Endothelial cell of umbilical vein (primary cell): ENCODE results near the gene KLK13. TPM values are rescaled to one million over a fixed set of nuclear protein-coding genes. Genes with fewer than 3 reads are reported as not detected.

Experiments used
- BruUV-seq: library from RNA; stranded (reverse); fragments of 400-500 nt; replicated peaks from 2 replicates; lab custom pipeline; 2021; lab: Mats Ljungman, UMichigan
- CTCF ChIA-PET: fragments of 300-600, 350-600 bp; sonication (Branson Sonifier 250); formaldehyde crosslinking; loops from one replicate; lab custom pipeline; 2021; ENCODE audit warnings: antibody characterized with exemption, inconsistent platforms; lab: Charles Lee
- POLR2A ChIA-PET: fragments of 300-600, 350-600 bp; sonication (Branson Sonifier 250); formaldehyde crosslinking; loops from one replicate; lab custom pipeline; 2021; ENCODE audit warnings: antibody characterized with exemption, inconsistent platforms; lab: Charles Lee
- DNase-seq: peaks from one replicate; pipeline ENCODE4 v3.0.0-alpha.2; 2011; ENCODE audit warnings: low read depth, low spot score
- FAIRE-seq: peaks from 2 replicates; lab custom pipeline; 2011; peaks lifted over from hg19 to GRCh38; lab: Jason Lieb, UNC
- H2AFZ ChIP-seq: 2 replicates; pipeline ENCODE4 v1.6.0; 2012; ENCODE audit warnings: low read depth, low read length, control low read depth, inconsistent platforms
- H3K27ac ChIP-seq: 2 replicates; pipeline ENCODE4 v1.5.1; 2011; ENCODE audit warnings: low read depth, mild to moderate bottlenecking, control low read depth, low read length, moderate library complexity; ENCODE audit not compliant: insufficient read depth
- H3K27me3 ChIP-seq, 2 experiments: 2 replicates each; pipeline versions ENCODE4 v1.6.0 to v1.6.1; 2011; ENCODE audit warnings: low read length in 2 of 2, mixed read lengths in 1 of 2; ENCODE audit not compliant: control insufficient read depth in 2 of 2, insufficient read depth in 2 of 2
- H3K36me3 ChIP-seq, 2 experiments: 2 replicates in 1 of 2; 3 replicates in 1 of 2; pipeline ENCODE4 v1.5.1; 2011; ENCODE audit warnings: low read length in 2 of 2, mild to moderate bottlenecking in 1 of 2, moderate library complexity in 1 of 2; ENCODE audit not compliant: control insufficient read depth in 2 of 2, insufficient read depth in 2 of 2; ENCODE audit errors: extremely low read depth in 1 of 2
- H3K4me1 ChIP-seq: 3 replicates; pipeline ENCODE4 v1.5.1; 2011; ENCODE audit warnings: mild to moderate bottlenecking, low read length; ENCODE audit not compliant: control insufficient read depth, insufficient read depth; ENCODE audit errors: extremely low read depth
- H3K4me2 ChIP-seq: 2 replicates; pipeline ENCODE4 v1.6.1; 2011; ENCODE audit warnings: low read length, control low read depth, mixed read lengths; ENCODE audit not compliant: insufficient read depth
- H3K4me3 ChIP-seq, 3 experiments: fragments of 200-600 bp in 1 of 3; sonication (generic), shearing (Covaris generic) in 1 of 3; replicated peaks in 1 of 3; 2 replicates each; pipeline ENCODE4 v1.5.1; 2011 to 2016; ENCODE audit warnings: control low read depth in 3 of 3, low read length in 3 of 3, mild to moderate bottlenecking in 2 of 3, inconsistent platforms in 1 of 3, low read depth in 1 of 3, moderate library complexity in 1 of 3; ENCODE audit not compliant: insufficient read depth in 1 of 3
- H3K79me2 ChIP-seq: 2 replicates; pipeline ENCODE4 v1.6.0; 2012; ENCODE audit warnings: low read length, inconsistent platforms; ENCODE audit not compliant: control insufficient read depth, insufficient read depth
- H3K9ac ChIP-seq: replicated peaks from 2 replicates; pipeline ENCODE3; 2011; ENCODE audit warnings: low read length, control low read depth; ENCODE audit not compliant: insufficient read depth; ENCODE audit errors: extremely low read depth
- H3K9me1 ChIP-seq: replicated peaks from 3 replicates; pipeline ENCODE4 v1.6.0; 2011; ENCODE audit warnings: mild to moderate bottlenecking, low read length; ENCODE audit not compliant: control insufficient read depth, insufficient read depth; ENCODE audit errors: extremely low read depth
- H3K9me3 ChIP-seq: replicated peaks from 2 replicates; pipeline ENCODE4 v1.5.1; 2012; ENCODE audit warnings: low read length, inconsistent platforms; ENCODE audit not compliant: control insufficient read depth, insufficient read depth
- H4K20me1 ChIP-seq: replicated peaks from 2 replicates; pipeline ENCODE3; 2011; ENCODE audit warnings: mild to moderate bottlenecking, low read length; ENCODE audit not compliant: control insufficient read depth, insufficient read depth; ENCODE audit errors: extremely low read depth
- CTCF ChIP-seq, 2 donors: IDR thresholded peaks; 1 replicate in 1 of 2; 2 replicates in 1 of 2; pipeline ENCODE4 v1.5.1; 2011; ENCODE audit warnings: low read length in 2 of 2, mild to moderate bottlenecking in 2 of 2, moderate library complexity in 2 of 2, control low read depth in 1 of 2, inconsistent platforms in 1 of 2, low read depth in 1 of 2; ENCODE audit not compliant: insufficient read depth in 1 of 2; ENCODE audit errors: extremely low read depth in 1 of 2
- EZH2 ChIP-seq: IDR thresholded peaks from 2 replicates; pipeline ENCODE4 v1.6.1; 2012; ENCODE audit warnings: borderline replicate concordance, low read depth, mild to moderate bottlenecking, moderate library complexity, low read length, inconsistent platforms; ENCODE audit not compliant: severe bottlenecking
- FOS ChIP-seq: IDR thresholded peaks from 2 replicates; pipeline ENCODE4 v1.6.1; 2011; ENCODE audit warnings: mild to moderate bottlenecking, low read length, moderate library complexity, borderline replicate concordance; ENCODE audit not compliant: insufficient read depth
- GATA2 ChIP-seq: IDR thresholded peaks from 2 replicates; pipeline ENCODE4 v1.7.0; 2011; ENCODE audit warnings: low read depth, mild to moderate bottlenecking, moderate library complexity, mixed read lengths, low read length; ENCODE audit not compliant: insufficient read length, insufficient read depth
- JUN ChIP-seq: IDR thresholded peaks from 2 replicates; pipeline ENCODE4 v1.6.1; 2011; ENCODE audit warnings: borderline replicate concordance, low read depth; ENCODE audit not compliant: insufficient read length, insufficient read depth
- MAX ChIP-seq: IDR thresholded peaks from 2 replicates; pipeline ENCODE4 v1.6.1; 2011; ENCODE audit not compliant: insufficient read depth, insufficient read length
- MYC ChIP-seq: IDR thresholded peaks from one replicate; pipeline ENCODE4 v1.6.1; 2011; ENCODE audit warnings: mild to moderate bottlenecking, low read depth, low read length
- POLR2A ChIP-seq: IDR thresholded peaks from 2 replicates; pipeline ENCODE4 v1.6.1; 2012; ENCODE audit warnings: low read depth, mild to moderate bottlenecking, control low read depth, low read length
- POLR2AphosphoS5 ChIP-seq: IDR thresholded peaks from 2 replicates; pipeline ENCODE4 v1.6.1; 2012; ENCODE audit warnings: low read depth, mild to moderate bottlenecking, control low read depth, low read length, moderate library complexity; ENCODE audit not compliant: insufficient read depth
- dilution Hi-C: fragments of 300-500 bp; cut with MboI; formaldehyde crosslinking; loops from one replicate; pipeline ENCODE4 v1.15.0; 2019; ENCODE audit warnings: low sequenced_read_pairs; ENCODE audit not compliant: extremely low pct_ligation_motif_present
- intact Hi-C: fragments of 100-400 bp; cut with micrococcal nuclease; formaldehyde crosslinking; loops from one replicate; pipeline ENCODE4 v1.10.0; 2022
- polyA plus RNA-seq, 4 experiments: library from polyadenylated mRNA; depleted of rRNA in 3 of 4; stranded (reverse) in 3 of 4; unstranded in 1 of 4; fragments of >200 nt; gene quantifications; 2 replicates each; pipeline versions ENCODE4 v1.2.1 to v1.2.3, GENCODE V29; 2011 to 2012; ENCODE audit warnings: missing spikeins in 1 of 4
- total RNA-seq: library from RNA; stranded (reverse); gene quantifications from 2 replicates; pipeline ENCODE4 v1.2.3, GENCODE V29; 2021

The KLK13 gene
- total and polyA plus RNA-seq, 2 donors (not counting 3 experiments of a cell fraction or from before 2014, with no cell fraction given), result not detected

GRCh38 chr19:51089786-51090185 is 24.9 kb upstream of the KLK13 start:
- DNase-seq, result no peak
- TF ChIP-seq EZH2, result no peak
- TF ChIP-seq JUN, result no peak
- TF ChIP-seq POLR2AphosphoS5, result no peak
- no peak for TF ChIP-seq MAX
- Histone ChIP-seq H3K4me2 (no peak overlapping the region), H3K36me3 (no peaks in the 10 kb centered on the region), H2AFZ (no peak overlapping the region), H3K4me1 (peaks cover 8% of the 10 kb centered on the region), H3K27ac (no peak overlapping the region), H3K27me3 (no peaks in the 10 kb centered on the region), H3K9ac (no peak overlapping the region), H3K4me3 (no peak overlapping the region), H3K9me1 (no peaks in the 10 kb centered on the region), H3K79me2 (no peaks in the 10 kb centered on the region), H3K9me3 (no peaks in the 10 kb centered on the region), H4K20me1 (no peaks in the 10 kb centered on the region)
- FAIRE-seq, result no peak
- dilution Hi-C loops, result no loop called here
- ChIA-PET POLR2A (no interaction called here), CTCF (no interaction called here)
- no TSS peak for BruUV-seq
- intact Hi-C loops, result no loop called here

GRCh38 chr19:51086153-51086850 is 21.4 kb upstream of the KLK13 start:
- no peaks in the 10 kb centered on the region for H3K4me1 ChIP-seq
- DNase-seq (no peak), FAIRE-seq (no peak)
- no peaks in the 10 kb centered on the region for H3K9me3 ChIP-seq
- no peak overlapping the region for H2AFZ ChIP-seq
- no peak overlapping the region for H3K4me3 ChIP-seq
- TF ChIP-seq EZH2 (no peak), MAX (no peak), GATA2 (no peak), POLR2AphosphoS5 (no peak), MYC (no peak), FOS (no peak), CTCF (IDR thresholded peaks at IDR 0.05; ENCODE audit: extremely low read depth in 1 of 2, insufficient read depth in 1 of 2, low read depth in 1 of 2, low read length in 2 of 2) (no peak), POLR2A (no peak), JUN (no peak)
- no TSS peak for BruUV-seq
- H3K27ac ChIP-seq, result no peak overlapping the region
- H4K20me1 ChIP-seq, result no peaks in the 10 kb centered on the region
- ChIA-PET POLR2A (no interaction called here), CTCF (interaction anchor here (0.9 kb wide), 1 partner anchor 65 kb away, joined by 4 read pairs; no protein-coding TSS in a partner anchor)
- H3K27me3 ChIP-seq, result no peaks in the 10 kb centered on the region
- H3K79me2 ChIP-seq, result no peaks in the 10 kb centered on the region
- no peaks in the 10 kb centered on the region for H3K36me3 ChIP-seq
- intact Hi-C loops (no loop called here), dilution Hi-C loops (no loop called here)
- H3K4me2 ChIP-seq, result no peak overlapping the region
- no peak overlapping the region for H3K9ac ChIP-seq
- no peaks in the 10 kb centered on the region for H3K9me1 ChIP-seq
